Measurements from ENCODE around the gene YBX2. TPM values are rescaled to one million over a fixed set of nuclear protein-coding genes. Genes with fewer than 3 reads are reported as not detected.

YBX2 gene
- total and polyA plus RNA-seq, 8 donors, result 0.37 to 2.5 (median 1.5) TPM

GRCh38 chr17:7327056-7327455 is 32.6 kb upstream of the YBX2 start:
- TF ChIP-seq CTCF (IDR thresholded peaks at IDR 0.05), result no peak
- Histone ChIP-seq H3K4me3 (no peak overlapping the region), H3K36me3 (peaks cover 0 to 48% of the 10 kb centered on the region in 2 donors), H3K27ac (no peak overlapping the region), H3K4me1 (peaks cover 3 to 24% of the 10 kb centered on the region in 2 donors), H3K27me3 (no peaks in the 10 kb centered on the region), H3K9me3 (no peaks in the 10 kb centered on the region)
- DNase-seq, result no peak
- intact Hi-C loops (cut with DNase I), result no loop called here
- no peak for ATAC-seq

- H3K4me3 ChIP-seq, result no peak overlapping the region
- H3K27ac ChIP-seq, result no peak overlapping the region
- no peak for TF ChIP-seq CTCF (IDR thresholded peaks at IDR 0.05)
- no peaks in the 10 kb centered on the region for H3K27me3 ChIP-seq
- intact Hi-C loops (cut with DNase I), result no loop called here
- DNase-seq (no peak), ATAC-seq (no peak)
- no peaks in the 10 kb centered on the region for H3K9me3 ChIP-seq
- H3K36me3 ChIP-seq, result peaks cover 0 to 56% of the 10 kb centered on the region in 2 donors
- H3K4me1 ChIP-seq, result peaks cover 3 to 23% of the 10 kb centered on the region in 2 donors
These were observed 31.7 kb upstream of the YBX2 start for GRCh38 chr17:7326186-7326585.

- ATAC-seq (no peak), DNase-seq (no peak)
- intact Hi-C loops (cut with DNase I), result no loop called here
- Histone ChIP-seq H3K27me3 (no peaks in the 10 kb centered on the region), H3K27ac (no peak overlapping the region), H3K9me3 (no peaks in the 10 kb centered on the region), H3K4me3 (no peak overlapping the region), H3K36me3 (peaks cover 0 to 68% of the 10 kb centered on the region in 2 donors), H3K4me1 (peaks cover 0 to 14% of the 10 kb centered on the region in 2 donors)
- no peak for TF ChIP-seq CTCF (IDR thresholded peaks at IDR 0.05)
These were observed 30.6 kb upstream of the YBX2 start for GRCh38 chr17:7325031-7325528.

GRCh38 chr17:7324438-7324779 is 30.0 kb upstream of the YBX2 start:
- Histone ChIP-seq H3K27ac (no peak overlapping the region), H3K4me3 (no peak overlapping the region), H3K4me1 (peaks cover 0 to 14% of the 10 kb centered on the region in 2 donors), H3K27me3 (no peaks in the 10 kb centered on the region), H3K9me3 (no peaks in the 10 kb centered on the region), H3K36me3 (peaks cover 0 to 73% of the 10 kb centered on the region in 2 donors)
- DNase-seq (no peak), ATAC-seq (no peak)
- intact Hi-C loops (cut with DNase I), result no loop called here
- TF ChIP-seq CTCF (IDR thresholded peaks at IDR 0.05), result peak in 1 of 2 donors; percentile 15

GRCh38 chr17:7323731-7324437 is 29.4 kb upstream of the YBX2 start:
- Histone ChIP-seq H3K27me3 (no peaks in the 10 kb centered on the region), H3K9me3 (no peaks in the 10 kb centered on the region), H3K27ac (no peak overlapping the region), H3K4me1 (peaks cover 0 to 14% of the 10 kb centered on the region in 2 donors), H3K4me3 (no peak overlapping the region), H3K36me3 (peaks cover 0 to 79% of the 10 kb centered on the region in 2 donors)
- peak in 2 of 4 donors; percentile 55 to 91 for DNase-seq
- peak; percentile 26 for ATAC-seq
- intact Hi-C loops (cut with DNase I), result no loop called here
- peak; percentile 57 to 87 for TF ChIP-seq CTCF (IDR thresholded peaks at IDR 0.05)

Data from left lung (tissue), 10 donors.